Measurements from ENCODE around the gene DHX8. TPM values are rescaled to one million over a fixed set of nuclear protein-coding genes. Genes with fewer than 3 reads are reported as not detected.
"Not testable (repeated sequence)": the region's sequence is repeated elsewhere in the genome, so short reads cannot be mapped to it uniquely, and the experiment has no call there.

Gene DHX8
- total and polyA plus RNA-seq, 2 experiments from 2014 or later, result 33.1 to 34.4 TPM

DNA sequence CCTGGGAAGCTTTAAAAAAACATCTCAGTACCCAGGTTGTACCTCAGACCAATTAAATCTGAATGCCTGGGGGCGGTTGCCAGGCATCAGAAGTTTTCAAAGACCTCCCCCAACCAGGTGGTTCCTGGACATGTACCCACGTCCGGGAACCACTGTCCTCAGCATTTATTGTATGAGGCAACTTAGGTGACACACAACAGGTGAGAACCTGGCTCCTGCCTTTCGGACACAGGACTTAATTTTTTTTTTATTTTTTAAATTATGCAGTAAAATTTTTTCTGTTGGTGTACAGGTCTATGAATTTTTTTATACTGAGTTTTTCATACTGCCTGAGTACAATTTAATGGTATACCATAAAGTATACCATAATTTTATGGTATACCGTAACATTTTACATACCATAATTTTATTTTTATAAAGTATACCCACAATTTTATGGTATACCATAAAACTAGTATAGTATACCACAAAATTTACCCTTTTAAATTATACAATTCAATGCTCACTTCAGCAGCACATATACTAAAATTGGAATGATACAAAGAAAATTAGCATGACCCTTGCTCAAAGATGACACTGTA, 38.7 kb upstream of the DHX8 start:
- in situ Hi-C loops (cut with MboI), result no loop called here
- Histone ChIP-seq H2AFZ (no peak overlapping the region), H3K79me2 (ENCODE audit: insufficient read depth) (no peaks in the 10 kb centered on the region), H3K9ac (no peak overlapping the region), H3K27ac (no peak overlapping the region), H3K9me2 (ENCODE audit: insufficient read depth) (no peaks in the 10 kb centered on the region), H3K4me3 (no peak overlapping the region), H3K4me1 (ENCODE audit: insufficient read depth) (peaks cover 13% of the 10 kb centered on the region), H3F3A (ENCODE audit: insufficient read depth) (peaks cover 17% of the 10 kb centered on the region), H4K20me1 (ENCODE audit: insufficient read depth) (no peaks in the 10 kb centered on the region), H3K9me3 (ENCODE audit: low read depth) (no peaks in the 10 kb centered on the region), H3K4me2 (ENCODE audit: unreplicated experiment) (no peak overlapping the region), H3K27me3 (replicated peaks; ENCODE audit: insufficient read depth) (no peaks in the 10 kb centered on the region), H3K36me3 (ENCODE audit: low read depth) (no peaks in the 10 kb centered on the region)
- DNase-seq, result no peak
- TF ChIP-seq EZH2 (IDR thresholded peaks at IDR 0.05; ENCODE audit: insufficient read depth, poor library complexity, severe bottlenecking) (no peak), EZH2phosphoT487 (IDR thresholded peaks at IDR 0.05; ENCODE audit: insufficient read depth, low read depth) (no peak)
- 69 to 74% methylated on average over 5 of the region's 5 CpGs for WGBS, 2 experiments (ENCODE audit: low coverage in 1 of 2, low lambda C conversion rate in 2 of 2, missing lambda C conversion rate in 2 of 2)

DNA sequence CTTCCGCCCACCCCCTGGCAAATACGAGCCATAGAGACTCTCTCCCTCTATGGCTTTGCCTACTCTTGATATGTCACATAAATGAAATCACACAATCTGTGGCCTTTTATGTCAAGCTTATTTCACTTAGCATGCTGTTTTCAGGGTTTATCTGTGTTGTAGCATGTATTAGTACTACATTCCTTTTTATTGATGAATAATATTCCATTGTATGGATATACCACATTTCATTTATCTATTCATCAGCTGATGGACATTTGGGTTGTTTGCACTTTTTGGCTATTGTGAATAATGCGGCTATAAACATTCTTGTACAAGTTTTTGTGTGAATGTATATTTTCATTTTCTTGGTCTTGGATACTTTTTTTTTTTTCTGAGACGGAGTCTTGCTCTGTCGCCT, 37.0 kb upstream of the DHX8 start:
- Histone ChIP-seq H3K9me2 (ENCODE audit: insufficient read depth) (no peaks in the 10 kb centered on the region), H3F3A (ENCODE audit: insufficient read depth) (peaks cover 17% of the 10 kb centered on the region), H3K4me1 (ENCODE audit: insufficient read depth) (peaks cover 13% of the 10 kb centered on the region), H4K20me1 (ENCODE audit: insufficient read depth) (no peaks in the 10 kb centered on the region), H3K36me3 (ENCODE audit: low read depth) (no peaks in the 10 kb centered on the region), H2AFZ (no peak overlapping the region), H3K79me2 (ENCODE audit: insufficient read depth) (no peaks in the 10 kb centered on the region), H3K9me3 (ENCODE audit: low read depth) (no peaks in the 10 kb centered on the region), H3K4me2 (ENCODE audit: unreplicated experiment) (no peak overlapping the region), H3K27ac (no peak overlapping the region), H3K4me3 (no peak overlapping the region), H3K27me3 (replicated peaks; ENCODE audit: insufficient read depth) (no peaks in the 10 kb centered on the region), H3K9ac (no peak overlapping the region)
- TF ChIP-seq EZH2 (IDR thresholded peaks at IDR 0.05; ENCODE audit: insufficient read depth, poor library complexity, severe bottlenecking) (no peak), EZH2phosphoT487 (IDR thresholded peaks at IDR 0.05; ENCODE audit: insufficient read depth, low read depth) (no peak)
- in situ Hi-C loops (cut with MboI), result no loop called here
- 88 to 90% methylated on average over 5 of the region's 5 CpGs for WGBS, 2 experiments (ENCODE audit: low coverage in 1 of 2, low lambda C conversion rate in 2 of 2, missing lambda C conversion rate in 2 of 2)
- DNase-seq, result no peak

DNA sequence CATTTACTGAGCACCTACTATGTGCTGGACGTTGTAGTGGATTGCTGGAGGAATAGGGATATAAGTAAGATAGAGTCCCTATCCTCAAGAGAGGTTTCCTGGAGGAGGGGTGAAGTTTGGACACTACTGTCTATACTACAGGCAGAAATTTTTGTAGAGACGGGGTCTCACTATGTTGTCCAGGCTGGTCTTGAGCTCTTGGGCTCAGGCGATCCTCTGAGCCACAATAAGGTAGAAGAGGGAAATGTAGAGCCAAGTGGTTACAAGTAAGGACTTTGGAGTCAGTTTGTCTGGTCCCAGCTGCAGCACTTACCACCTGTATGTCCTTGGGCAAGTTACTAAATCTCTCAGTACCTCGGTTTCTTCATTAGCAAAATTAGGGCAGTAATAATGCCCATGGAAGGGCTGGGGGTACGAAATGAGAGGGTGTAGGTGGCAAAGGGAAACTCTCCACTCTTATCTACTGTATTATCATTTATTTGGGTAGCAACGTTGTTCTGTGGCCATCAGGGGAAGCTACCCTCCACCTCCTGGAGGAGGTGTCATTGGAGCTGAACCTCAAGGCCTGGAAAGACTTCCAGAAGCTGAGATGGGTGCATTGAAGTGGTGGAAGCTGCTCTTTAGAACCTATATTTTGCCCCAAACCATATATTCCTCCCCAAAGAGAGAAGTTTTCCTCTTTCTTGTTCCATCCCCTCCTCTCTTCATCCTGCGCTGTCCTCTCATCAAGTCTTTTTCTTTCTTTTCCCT, 34.9 kb upstream of the DHX8 start:
- Histone ChIP-seq H2AFZ (no peak overlapping the region), H3F3A (ENCODE audit: insufficient read depth) (no peaks in the 10 kb centered on the region), H3K4me3 (no peak overlapping the region), H3K9me3 (ENCODE audit: low read depth) (no peaks in the 10 kb centered on the region), H3K4me2 (ENCODE audit: unreplicated experiment) (no peak overlapping the region), H3K27ac (no peak overlapping the region), H3K79me2 (ENCODE audit: insufficient read depth) (no peaks in the 10 kb centered on the region), H3K4me1 (ENCODE audit: insufficient read depth) (no peaks in the 10 kb centered on the region), H4K20me1 (ENCODE audit: insufficient read depth) (no peaks in the 10 kb centered on the region), H3K9ac (no peak overlapping the region), H3K36me3 (ENCODE audit: low read depth) (no peaks in the 10 kb centered on the region), H3K27me3 (replicated peaks; ENCODE audit: insufficient read depth) (no peaks in the 10 kb centered on the region), H3K9me2 (ENCODE audit: insufficient read depth) (no peaks in the 10 kb centered on the region)
- in situ Hi-C loops (cut with MboI), result no loop called here
- DNase-seq, result no peak
- TF ChIP-seq EZH2phosphoT487 (IDR thresholded peaks at IDR 0.05; ENCODE audit: insufficient read depth, low read depth) (no peak), EZH2 (IDR thresholded peaks at IDR 0.05; ENCODE audit: insufficient read depth, poor library complexity, severe bottlenecking) (no peak)
- 81 to 84% methylated on average over 7 of the region's 7 CpGs for WGBS, 2 experiments (ENCODE audit: low coverage in 1 of 2, low lambda C conversion rate in 2 of 2, missing lambda C conversion rate in 2 of 2)

DNA sequence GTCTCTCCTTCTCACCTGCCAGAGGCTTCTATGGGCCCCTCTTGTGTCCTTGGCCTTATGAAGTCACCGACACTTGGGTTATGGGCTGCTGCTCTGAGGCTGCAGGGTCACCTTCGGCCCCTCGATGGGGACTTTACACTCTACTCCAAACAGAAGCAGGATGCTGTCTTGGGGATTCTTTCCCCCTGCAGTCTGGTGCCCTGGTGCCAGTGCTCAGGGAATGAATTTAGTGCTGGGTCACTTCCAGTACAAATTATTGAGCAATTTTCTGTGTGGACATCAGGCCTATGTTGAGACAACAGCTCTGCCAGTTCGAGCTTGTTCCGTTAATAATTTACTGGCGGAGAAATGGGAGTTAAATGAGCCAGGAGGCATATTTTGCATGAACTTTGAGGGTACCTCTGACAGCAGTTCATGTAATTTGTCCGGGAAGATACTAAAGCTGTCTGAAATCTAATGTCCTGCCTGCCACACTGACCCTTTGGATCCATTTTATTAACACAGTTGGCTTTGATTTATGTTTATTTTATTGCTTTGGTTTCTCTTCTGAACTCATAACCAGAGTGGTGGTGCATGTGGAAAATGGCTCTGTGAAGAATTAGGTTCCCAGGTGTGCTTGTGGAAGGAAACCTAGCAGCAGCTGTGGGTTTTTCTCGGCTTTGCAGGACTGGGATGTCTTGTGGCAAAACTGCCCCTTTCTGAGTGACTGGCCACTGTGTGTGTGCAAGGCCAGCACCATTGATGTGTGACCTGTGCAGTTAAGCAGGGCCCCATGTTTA, 34.1 kb upstream of the DHX8 start:
- H3K9me2 ChIP-seq (ENCODE audit: insufficient read depth), result no peaks in the 10 kb centered on the region
- in situ Hi-C loops (cut with MboI), result no loop called here
- no peaks in the 10 kb centered on the region for H3K4me1 ChIP-seq (ENCODE audit: insufficient read depth)
- peak; percentile 53 for DNase-seq
- H2AFZ ChIP-seq, result 0 out of 2 replicates have a peak overlapping the region, but pooled peaks have one; percentile 1
- H4K20me1 ChIP-seq (ENCODE audit: insufficient read depth), result no peaks in the 10 kb centered on the region
- no peak overlapping the region for H3K4me3 ChIP-seq
- TF ChIP-seq EZH2phosphoT487 (IDR thresholded peaks at IDR 0.05; ENCODE audit: insufficient read depth, low read depth), result no peak
- H3K36me3 ChIP-seq (ENCODE audit: low read depth), result no peaks in the 10 kb centered on the region
- H3F3A ChIP-seq (ENCODE audit: insufficient read depth), result no peaks in the 10 kb centered on the region
- no peak overlapping the region for H3K4me2 ChIP-seq (ENCODE audit: unreplicated experiment)
- H3K27ac ChIP-seq, result no peak overlapping the region
- 32 to 35% methylated on average over 8 of the region's 8 CpGs for WGBS, 2 experiments (ENCODE audit: low coverage in 1 of 2, low lambda C conversion rate in 2 of 2, missing lambda C conversion rate in 2 of 2)
- no peak overlapping the region for H3K9ac ChIP-seq
- H3K27me3 ChIP-seq (replicated peaks; ENCODE audit: insufficient read depth), result no peaks in the 10 kb centered on the region
- H3K79me2 ChIP-seq (ENCODE audit: insufficient read depth), result no peaks in the 10 kb centered on the region
- no peaks in the 10 kb centered on the region for H3K9me3 ChIP-seq (ENCODE audit: low read depth)

DNA sequence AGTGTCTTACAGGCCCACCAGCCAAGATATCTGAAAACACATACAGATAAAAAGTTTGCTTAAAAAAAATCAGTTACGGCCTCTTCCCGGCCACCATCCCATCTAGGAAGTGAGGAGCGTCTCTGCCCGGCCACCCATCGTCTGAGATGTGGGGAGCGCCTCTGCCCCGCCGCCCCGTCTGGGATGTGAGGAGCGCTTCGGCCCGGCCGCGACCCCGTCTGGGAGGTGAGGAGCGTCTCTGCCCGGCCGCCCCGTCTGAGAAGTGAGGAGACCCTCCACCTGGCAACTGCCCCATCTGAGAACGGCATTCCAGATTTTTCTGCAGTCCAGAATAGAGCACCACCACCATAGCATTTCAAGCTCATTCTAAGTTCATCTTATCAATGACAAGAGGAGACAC, 33.0 kb upstream of the DHX8 start:
- H3K4me1 ChIP-seq (ENCODE audit: insufficient read depth); H3K27ac ChIP-seq; in situ Hi-C loops (cut with MboI); H3K9me2 ChIP-seq (ENCODE audit: insufficient read depth); H4K20me1 ChIP-seq (ENCODE audit: insufficient read depth); H2AFZ ChIP-seq; H3K27me3 ChIP-seq (replicated peaks; ENCODE audit: insufficient read depth); H3K4me2 ChIP-seq (ENCODE audit: unreplicated experiment); DNase-seq; H3K79me2 ChIP-seq (ENCODE audit: insufficient read depth); H3K9me3 ChIP-seq (ENCODE audit: low read depth); H3K4me3 ChIP-seq; H3F3A ChIP-seq (ENCODE audit: insufficient read depth); H3K9ac ChIP-seq; H3K36me3 ChIP-seq (ENCODE audit: low read depth): not testable (repeated sequence)
- 96% methylated on average over 14 to 20 of the region's 20 CpGs for WGBS, 2 experiments (ENCODE audit: low coverage in 1 of 2, low lambda C conversion rate in 2 of 2, missing lambda C conversion rate in 2 of 2)

DNA sequence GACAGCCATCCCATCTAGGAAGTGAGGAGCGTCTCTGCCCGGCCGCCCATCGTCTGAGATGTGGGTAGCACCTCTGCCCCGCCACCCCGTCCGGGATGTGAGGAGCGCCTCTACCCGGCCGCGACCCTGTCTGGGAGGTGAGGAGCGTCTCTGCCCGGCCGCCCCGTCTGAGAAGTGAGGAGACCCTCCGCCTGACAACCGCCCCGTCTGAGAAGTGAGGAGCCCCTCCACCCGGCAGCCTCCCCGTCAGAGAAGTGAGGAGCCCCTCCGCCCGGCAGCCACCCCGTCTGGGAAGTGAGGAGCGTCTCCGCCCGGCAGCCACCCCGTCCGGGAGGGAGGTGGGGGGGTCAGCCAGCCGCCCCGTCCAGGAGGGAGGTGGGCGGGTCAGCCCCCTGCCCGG, 32.0 kb upstream of the DHX8 start:
- H3K79me2 ChIP-seq (ENCODE audit: insufficient read depth); in situ Hi-C loops (cut with MboI); H3K27me3 ChIP-seq (replicated peaks; ENCODE audit: insufficient read depth); H3K27ac ChIP-seq; H3K36me3 ChIP-seq (ENCODE audit: low read depth); H2AFZ ChIP-seq; H3K9me2 ChIP-seq (ENCODE audit: insufficient read depth); H3K4me1 ChIP-seq (ENCODE audit: insufficient read depth); H3F3A ChIP-seq (ENCODE audit: insufficient read depth); H3K4me2 ChIP-seq (ENCODE audit: unreplicated experiment); H4K20me1 ChIP-seq (ENCODE audit: insufficient read depth); H3K9me3 ChIP-seq (ENCODE audit: low read depth); DNase-seq; H3K9ac ChIP-seq; H3K4me3 ChIP-seq: not testable (repeated sequence)
- WGBS, 2 experiments (ENCODE audit: low coverage in 1 of 2, low lambda C conversion rate in 2 of 2, missing lambda C conversion rate in 2 of 2), result 89 to 93% methylated on average over 7 to 26 of the region's 32 CpGs
